Left lung (tissue), 10 donors: ENCODE data around the gene METTL25. TPM values are rescaled to one million over a fixed set of nuclear protein-coding genes. Genes with fewer than 3 reads are reported as not detected.

Experiments used
- ATAC-seq: fragments of 200-7000 bp; cut with Tn5 transposase; one replicate; pipeline ENCODE4 v1.9.1; 2020; ENCODE audit warnings: moderate library complexity
- DNase-seq, 4 donors: peaks; one replicate each; pipeline ENCODE4 v3.0.0-alpha.2; 2013 to 2020
- H3K27ac ChIP-seq, 2 donors: fragments of 200-600 bp; sonication (generic) in 1 of 2; one replicate each; pipeline versions ENCODE4 v1.5.0 to v1.8.0; 2020 to 2021
- H3K27me3 ChIP-seq, 2 donors: fragments of 200-600 bp; sonication (generic) in 1 of 2; one replicate each; pipeline versions ENCODE4 v1.5.0 to v1.8.0; 2020 to 2021
- H3K36me3 ChIP-seq, 2 donors: fragments of 200-600 bp; sonication (generic) in 1 of 2; one replicate each; pipeline versions ENCODE4 v1.5.0 to v1.8.0; 2020 to 2021
- H3K4me1 ChIP-seq, 2 donors: fragments of 200-600 bp; one replicate each; pipeline ENCODE4 v1.8.0; 2021
- H3K4me3 ChIP-seq, 2 donors: fragments of 200-600 bp; sonication (generic) in 1 of 2; one replicate each; pipeline versions ENCODE4 v1.5.0 to v1.8.0; 2020 to 2021; ENCODE audit warnings: mild to moderate bottlenecking in 1 of 2
- H3K9me3 ChIP-seq, 2 donors: fragments of 200-600 bp; sonication (generic) in 1 of 2; one replicate each; pipeline versions ENCODE4 v1.5.0 to v1.8.0; 2020 to 2021
- intact Hi-C, 2 donors: fragments of 100-400 bp; cut with DNase I; formaldehyde crosslinking; loops; one replicate each; pipeline versions ENCODE4 v1.11.2 to v1.14.2; 2022
- polyA plus RNA-seq, 6 donors: library from polyadenylated mRNA; unstranded; fragments of 120-200 nt; gene quantifications; one replicate each; pipeline ENCODE4 v1.2.1, GENCODE V29; 2013; ENCODE audit not compliant: insufficient read length in 6 of 6
- total RNA-seq, 2 donors: library from RNA; stranded (reverse); fragmentation: NEBNext Ultra II Directional; extraction: Animal tissue kit (Norgen Biotek cat#: 25700); gene quantifications; one replicate each; pipeline ENCODE4 v1.2.1, GENCODE V29; 2021
- TF ChIP-seq, protein P1 (sequence below), 2 donors: fragments of 200-600 bp; sonication (generic) in 1 of 2; IDR thresholded peaks; one replicate each; pipeline versions ENCODE4 v1.5.0 to v1.8.0; 2021; ENCODE audit warnings: antibody characterized with exemption in 2 of 2
- donor health status: DM: no; HTN: yes; CAD: no.
- donor health status: DM: no; HTN: no; CAD: no.

METTL25 gene
- total and polyA plus RNA-seq, 8 donors: 10.8 to 16.9 (median 13.9) TPM

DNA sequence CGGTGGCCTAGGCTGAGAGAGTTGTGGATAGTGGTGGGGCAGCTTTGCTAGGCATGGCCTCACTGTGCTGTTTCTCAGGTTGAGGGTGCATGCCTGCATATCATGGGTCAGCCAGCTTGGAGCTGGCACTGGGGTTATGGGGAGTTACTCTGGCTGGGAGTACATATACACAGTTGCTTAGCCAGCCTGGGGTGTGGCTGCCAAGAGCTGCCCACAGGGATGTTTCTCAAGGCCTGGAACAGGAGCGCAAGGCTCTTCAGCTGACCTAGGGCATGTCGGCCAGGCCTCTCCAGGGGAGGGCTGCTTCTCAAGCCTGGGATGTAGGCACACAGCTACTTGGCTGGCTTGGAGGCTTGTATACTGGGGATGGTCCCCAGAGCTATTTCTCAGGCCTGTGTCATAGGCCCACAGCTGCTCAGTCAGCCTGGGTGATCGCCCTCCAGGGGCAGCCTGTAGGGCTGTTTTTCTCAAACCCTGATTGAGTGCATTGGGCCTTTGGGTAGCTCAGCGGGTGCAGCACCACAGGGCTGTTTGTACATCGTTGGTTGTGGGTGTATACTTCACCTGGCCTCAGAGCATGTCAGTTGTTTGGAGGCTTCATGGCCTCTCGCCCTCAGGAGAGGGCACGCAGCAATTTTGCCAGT lies 114.9 kb downstream of the METTL25 start:
- H3K36me3 ChIP-seq: peaks cover 0 to 25% of the 10 kb centered on the region in 2 donors
- H3K4me3 ChIP-seq: no peak overlapping the region
- intact Hi-C loops: no loop called here
- DNase-seq: peak in 1 of 4 donors; percentile 19
- H3K27ac ChIP-seq: no peak overlapping the region
- TF ChIP-seq, protein P1, sequence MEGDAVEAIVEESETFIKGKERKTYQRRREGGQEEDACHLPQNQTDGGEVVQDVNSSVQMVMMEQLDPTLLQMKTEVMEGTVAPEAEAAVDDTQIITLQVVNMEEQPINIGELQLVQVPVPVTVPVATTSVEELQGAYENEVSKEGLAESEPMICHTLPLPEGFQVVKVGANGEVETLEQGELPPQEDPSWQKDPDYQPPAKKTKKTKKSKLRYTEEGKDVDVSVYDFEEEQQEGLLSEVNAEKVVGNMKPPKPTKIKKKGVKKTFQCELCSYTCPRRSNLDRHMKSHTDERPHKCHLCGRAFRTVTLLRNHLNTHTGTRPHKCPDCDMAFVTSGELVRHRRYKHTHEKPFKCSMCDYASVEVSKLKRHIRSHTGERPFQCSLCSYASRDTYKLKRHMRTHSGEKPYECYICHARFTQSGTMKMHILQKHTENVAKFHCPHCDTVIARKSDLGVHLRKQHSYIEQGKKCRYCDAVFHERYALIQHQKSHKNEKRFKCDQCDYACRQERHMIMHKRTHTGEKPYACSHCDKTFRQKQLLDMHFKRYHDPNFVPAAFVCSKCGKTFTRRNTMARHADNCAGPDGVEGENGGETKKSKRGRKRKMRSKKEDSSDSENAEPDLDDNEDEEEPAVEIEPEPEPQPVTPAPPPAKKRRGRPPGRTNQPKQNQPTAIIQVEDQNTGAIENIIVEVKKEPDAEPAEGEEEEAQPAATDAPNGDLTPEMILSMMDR (IDR thresholded peaks at IDR 0.05): no peak
- no peak for ATAC-seq
- H3K4me1 ChIP-seq: no peaks in the 10 kb centered on the region
- peaks cover 0 to 10% of the 10 kb centered on the region in 2 donors for H3K9me3 ChIP-seq
- H3K27me3 ChIP-seq: no peaks in the 10 kb centered on the region

DNA sequence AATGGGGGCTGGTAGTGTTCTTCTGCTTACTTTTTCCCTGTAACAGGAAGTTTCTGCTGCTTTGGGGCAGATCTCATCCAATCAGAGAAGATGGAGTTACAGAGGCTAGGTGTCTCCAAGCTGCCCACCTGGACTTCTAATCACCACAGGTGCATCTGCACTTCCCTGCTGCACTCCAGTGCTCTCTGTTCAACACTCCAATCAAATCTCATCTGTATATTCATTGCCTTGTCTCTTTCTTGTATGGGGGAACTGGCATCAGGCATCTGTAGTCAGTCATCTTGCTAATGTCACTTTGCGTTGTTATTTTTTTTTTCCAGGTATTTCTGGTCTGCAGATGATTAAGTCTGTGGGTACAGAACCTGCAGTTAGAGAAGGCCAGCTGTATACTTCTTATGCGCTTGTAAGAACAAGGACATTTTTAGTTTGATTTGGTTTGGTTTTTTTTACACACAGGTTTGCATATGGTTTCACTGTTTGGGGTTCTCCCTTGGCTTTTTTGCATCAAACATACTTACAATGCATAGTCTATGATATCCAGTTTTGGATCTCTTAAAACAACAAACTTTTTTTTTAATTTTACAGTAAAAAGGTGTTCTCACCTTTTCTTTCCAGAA lies 116.0 kb downstream of the METTL25 start:
- intact Hi-C loops: no loop called here
- Histone ChIP-seq H3K4me1 (no peaks in the 10 kb centered on the region), H3K4me3 (no peak overlapping the region), H3K9me3 (peaks cover 0 to 10% of the 10 kb centered on the region in 2 donors), H3K27me3 (no peaks in the 10 kb centered on the region), H3K36me3 (peaks cover 0 to 15% of the 10 kb centered on the region in 2 donors), H3K27ac (no peak overlapping the region)
- ATAC-seq: no peak
- TF ChIP-seq, protein P1 (IDR thresholded peaks at IDR 0.05): no peak
- DNase-seq: no peak

DNA sequence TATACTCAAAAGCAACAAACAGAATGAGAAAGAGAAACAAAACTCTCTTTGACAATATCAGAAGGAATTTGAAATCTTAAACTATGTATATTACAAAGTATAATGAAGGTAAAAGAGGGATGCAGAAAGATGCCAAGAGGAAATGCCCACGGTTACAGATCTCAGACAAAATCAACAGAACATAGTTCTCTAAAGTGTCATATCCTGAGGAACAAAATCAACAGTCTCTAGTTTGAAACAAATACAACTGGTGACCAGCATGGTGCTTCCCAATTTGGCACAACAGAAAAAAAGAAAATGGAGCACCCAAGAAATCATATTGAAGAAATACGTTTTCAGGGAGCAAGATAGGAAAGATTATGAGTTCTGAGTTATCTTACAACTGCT lies 116.5 kb downstream of the METTL25 start:
- peaks cover 0 to 12% of the 10 kb centered on the region in 2 donors for H3K36me3 ChIP-seq
- peaks cover 0 to 10% of the 10 kb centered on the region in 2 donors for H3K9me3 ChIP-seq
- DNase-seq (no peak), ATAC-seq (no peak)
- TF ChIP-seq, protein P1 (IDR thresholded peaks at IDR 0.05): no peak
- H3K4me3 ChIP-seq: no peak overlapping the region
- H3K4me1 ChIP-seq: no peaks in the 10 kb centered on the region
- H3K27ac ChIP-seq: no peak overlapping the region
- intact Hi-C loops: no loop called here
- H3K27me3 ChIP-seq: no peaks in the 10 kb centered on the region

DNA sequence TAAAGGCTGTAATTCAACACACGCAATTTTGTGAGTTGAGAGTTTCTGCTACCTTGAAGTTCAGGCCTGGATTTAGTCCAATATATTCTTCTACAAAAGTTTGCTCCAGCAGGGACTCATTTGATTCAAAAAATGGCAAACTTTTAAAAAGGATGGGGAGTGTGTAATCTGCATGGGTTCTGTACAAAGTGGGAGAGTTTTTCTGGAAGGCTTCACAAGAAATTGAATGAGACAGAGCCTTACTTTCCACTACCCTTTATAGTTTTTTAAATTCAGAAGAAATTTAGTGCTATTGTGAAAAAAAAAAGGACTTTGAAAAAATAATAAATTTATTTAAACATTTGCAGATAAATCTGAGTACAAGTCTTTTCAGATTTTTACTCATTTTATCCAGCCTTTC lies 116.9 kb downstream of the METTL25 start:
- H3K4me1 ChIP-seq: no peaks in the 10 kb centered on the region
- H3K36me3 ChIP-seq: peaks cover 0 to 12% of the 10 kb centered on the region in 2 donors
- DNase-seq (no peak), ATAC-seq (no peak)
- no peak overlapping the region for H3K4me3 ChIP-seq
- no peaks in the 10 kb centered on the region for H3K27me3 ChIP-seq
- TF ChIP-seq, protein P1 (IDR thresholded peaks at IDR 0.05): no peak
- peaks cover 0 to 10% of the 10 kb centered on the region in 2 donors for H3K9me3 ChIP-seq
- no peak overlapping the region for H3K27ac ChIP-seq
- intact Hi-C loops: no loop called here

DNA sequence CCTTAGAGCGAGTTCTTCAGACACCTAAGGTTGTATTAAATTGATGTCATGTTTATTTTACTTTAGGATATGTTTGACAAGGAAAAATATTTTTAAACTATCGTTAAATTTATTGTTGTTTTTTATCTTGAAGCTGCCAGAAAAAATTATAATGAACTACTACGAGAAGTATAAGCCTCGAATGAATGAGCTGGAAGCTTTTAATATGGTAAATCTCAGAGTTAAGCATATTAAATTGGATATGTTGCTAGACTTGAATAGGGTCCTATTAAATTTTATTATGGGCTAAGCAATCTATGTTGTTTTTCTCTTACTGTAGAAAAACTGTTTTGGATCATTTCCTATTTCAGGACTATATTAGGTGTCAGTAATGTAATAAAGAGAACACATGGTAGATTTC lies 118.2 kb downstream of the METTL25 start:
- Histone ChIP-seq H3K27ac (no peak overlapping the region), H3K4me1 (no peaks in the 10 kb centered on the region), H3K36me3 (peaks cover 0 to 12% of the 10 kb centered on the region in 2 donors), H3K9me3 (peaks cover 0 to 10% of the 10 kb centered on the region in 2 donors), H3K4me3 (no peak overlapping the region), H3K27me3 (no peaks in the 10 kb centered on the region)
- DNase-seq (peak in 1 of 4 donors; percentile 5), ATAC-seq (no peak)
- TF ChIP-seq, protein P1 (IDR thresholded peaks at IDR 0.05): no peak
- intact Hi-C loops: no loop called here
